GM18499 (cell line): ENCODE measurements around the gene ZNF212.

Source experiments
- ATAC-seq: cut with Tn5 transposase; IDR thresholded peaks from one replicate; pipeline ENCODE4 v1.9.1; 2021; ENCODE audit warnings: moderate number of reproducible peaks; ENCODE audit not compliant: insufficient read depth, unreplicated experiment

The ZNF212 gene

GRCh38 chr7:149302865-149303264 lies 63.4 kb downstream of the ZNF212 start:
- ATAC-seq = no peak

- ATAC-seq = no peak
Measured at GRCh38 chr7:149304006-149304405, 64.6 kb downstream of the ZNF212 start.
